Effector memory CD4-positive, alpha-beta T cell (primary cell): Measurements from ENCODE around the gene ADAMTSL3.

Source experiments
- DNase-seq, 3 donors: peaks; one replicate each; pipeline ENCODE4 v3.0.0-alpha.2; 2020
- H3K27ac ChIP-seq: 2 replicates; pipeline ENCODE4 v1.7.0; 2013; ENCODE audit warnings: mild to moderate bottlenecking, low read length, moderate library complexity; ENCODE audit not compliant: insufficient read depth, poor library complexity, severe bottlenecking
- H3K27me3 ChIP-seq: replicated peaks from 2 replicates; pipeline ENCODE4 v1.7.0; 2013; ENCODE audit warnings: mild to moderate bottlenecking, low read length; ENCODE audit not compliant: insufficient read depth, control insufficient read depth, poor library complexity, severe bottlenecking
- H3K36me3 ChIP-seq: 2 replicates; pipeline ENCODE4 v1.7.0; 2013; ENCODE audit warnings: mild to moderate bottlenecking, low read length, moderate library complexity; ENCODE audit not compliant: control insufficient read depth, insufficient read depth
- H3K4me1 ChIP-seq: 2 replicates; pipeline ENCODE4 v1.7.0; 2013; ENCODE audit warnings: low read length, mild to moderate bottlenecking; ENCODE audit not compliant: control insufficient read depth, insufficient read depth, poor library complexity, severe bottlenecking
- H3K4me3 ChIP-seq: 2 replicates; pipeline ENCODE4 v1.7.0; 2013; ENCODE audit warnings: low read length, low read depth, mild to moderate bottlenecking; ENCODE audit not compliant: insufficient read depth, poor library complexity, severe bottlenecking
- H3K9me3 ChIP-seq: 2 replicates; pipeline ENCODE4 v1.7.0; 2013; ENCODE audit warnings: mild to moderate bottlenecking, low read length, moderate library complexity; ENCODE audit not compliant: control insufficient read depth

Gene ADAMTSL3

GRCh38 chr15:83810110-83810509, 156.2 kb downstream of the ADAMTSL3 start:
- H3K36me3 ChIP-seq = no peaks in the 10 kb centered on the region
- H3K27me3 ChIP-seq = no peaks in the 10 kb centered on the region
- H3K9me3 ChIP-seq = no peaks in the 10 kb centered on the region
- no peak overlapping the region for H3K27ac ChIP-seq
- no peak overlapping the region for H3K4me3 ChIP-seq
- no peaks in the 10 kb centered on the region for H3K4me1 ChIP-seq
- no peak for DNase-seq

GRCh38 chr15:83813682-83814081, 159.8 kb downstream of the ADAMTSL3 start:
- Histone ChIP-seq H3K9me3 (no peaks in the 10 kb centered on the region), H3K27me3 (no peaks in the 10 kb centered on the region), H3K4me3 (no peak overlapping the region), H3K4me1 (no peaks in the 10 kb centered on the region), H3K27ac (no peak overlapping the region), H3K36me3 (no peaks in the 10 kb centered on the region)
- DNase-seq = no peak

GRCh38 chr15:83815506-83815905, 161.6 kb downstream of the ADAMTSL3 start:
- Histone ChIP-seq H3K36me3 (no peaks in the 10 kb centered on the region), H3K9me3 (no peaks in the 10 kb centered on the region), H3K27me3 (no peaks in the 10 kb centered on the region), H3K4me3 (no peak overlapping the region), H3K4me1 (no peaks in the 10 kb centered on the region), H3K27ac (no peak overlapping the region)
- no peak for DNase-seq

GRCh38 chr15:83816124-83816883, 162.4 kb downstream of the ADAMTSL3 start:
- Histone ChIP-seq H3K9me3 (no peaks in the 10 kb centered on the region), H3K36me3 (no peaks in the 10 kb centered on the region), H3K4me3 (no peak overlapping the region), H3K27me3 (no peaks in the 10 kb centered on the region), H3K4me1 (no peaks in the 10 kb centered on the region), H3K27ac (no peak overlapping the region)
- DNase-seq = no peak

GRCh38 chr15:83818591-83818990, 164.7 kb downstream of the ADAMTSL3 start:
- no peak for DNase-seq
- Histone ChIP-seq H3K27ac (no peak overlapping the region), H3K4me1 (no peaks in the 10 kb centered on the region), H3K36me3 (no peaks in the 10 kb centered on the region), H3K27me3 (no peaks in the 10 kb centered on the region), H3K4me3 (no peak overlapping the region), H3K9me3 (no peaks in the 10 kb centered on the region)

GRCh38 chr15:83830381-83830780, 176.5 kb downstream of the ADAMTSL3 start:
- Histone ChIP-seq H3K4me1 (no peaks in the 10 kb centered on the region), H3K4me3 (no peak overlapping the region), H3K27me3 (no peaks in the 10 kb centered on the region), H3K36me3 (no peaks in the 10 kb centered on the region), H3K9me3 (no peaks in the 10 kb centered on the region), H3K27ac (no peak overlapping the region)
- DNase-seq = no peak

- Histone ChIP-seq H3K27me3 (no peaks in the 10 kb centered on the region), H3K4me3 (no peak overlapping the region), H3K36me3 (no peaks in the 10 kb centered on the region), H3K27ac (no peak overlapping the region), H3K4me1 (no peaks in the 10 kb centered on the region), H3K9me3 (no peaks in the 10 kb centered on the region)
- DNase-seq = no peak
These were observed 179.6 kb downstream of the ADAMTSL3 start for GRCh38 chr15:83833569-83833968.

- no peaks in the 10 kb centered on the region for H3K9me3 ChIP-seq
- H3K27me3 ChIP-seq = no peaks in the 10 kb centered on the region
- DNase-seq = no peak
- no peaks in the 10 kb centered on the region for H3K4me1 ChIP-seq
- H3K36me3 ChIP-seq = no peaks in the 10 kb centered on the region
- H3K4me3 ChIP-seq = no peak overlapping the region
- H3K27ac ChIP-seq = no peak overlapping the region
These were observed 181.6 kb downstream of the ADAMTSL3 start for GRCh38 chr15:83835479-83835878.

GRCh38 chr15:83837945-83838571, 184.1 kb downstream of the ADAMTSL3 start:
- Histone ChIP-seq H3K9me3 (no peaks in the 10 kb centered on the region), H3K36me3 (no peaks in the 10 kb centered on the region), H3K4me3 (no peak overlapping the region), H3K4me1 (no peaks in the 10 kb centered on the region), H3K27me3 (no peaks in the 10 kb centered on the region), H3K27ac (no peak overlapping the region)
- no peak for DNase-seq

GRCh38 chr15:83838763-83839162, 184.8 kb downstream of the ADAMTSL3 start:
- H3K36me3 ChIP-seq = no peaks in the 10 kb centered on the region
- no peaks in the 10 kb centered on the region for H3K4me1 ChIP-seq
- no peak overlapping the region for H3K4me3 ChIP-seq
- no peaks in the 10 kb centered on the region for H3K9me3 ChIP-seq
- H3K27ac ChIP-seq = no peak overlapping the region
- DNase-seq = no peak
- H3K27me3 ChIP-seq = no peaks in the 10 kb centered on the region
